Measurements from ENCODE around the gene RAD51B.

GRCh38 chr14:67996235-67996634 lies 176.7 kb downstream of the RAD51B start:
- TF ChIP-seq CTCF (IDR thresholded peaks at IDR 0.05; ENCODE audit: low read length) (no peak), EZH2 (optimal IDR thresholded peaks at IDR 0.05; ENCODE audit: low read depth, low read length) (no peak), EZH2phosphoT487 (IDR thresholded peaks at IDR 0.05; ENCODE audit: low read length) (no peak)
